Chondrocyte (in vitro differentiated cells): ENCODE results near the gene SPHK2. TPM values are rescaled to one million over a fixed set of nuclear protein-coding genes. Genes with fewer than 3 reads are reported as not detected.

Experiments
- DNase-seq: peaks from one replicate; pipeline ENCODE4 v3.0.0; 2021; ENCODE audit warnings: mixed read lengths, low spot score
- H3K27ac Mint-ChIP-seq: one replicate; pipeline ENCODE4 v1.8.0; 2021; ENCODE audit warnings: mild to moderate bottlenecking, moderate library complexity, mixed read lengths; ENCODE audit not compliant: unreplicated experiment
- H3K27me3 Mint-ChIP-seq: 2 replicates; pipeline ENCODE4 v1.8.0; 2021; ENCODE audit warnings: low read depth, mixed read lengths
- H3K36me3 Mint-ChIP-seq: 2 replicates; pipeline ENCODE4 v1.8.0; 2021; ENCODE audit warnings: low read depth, mixed read lengths
- H3K4me1 Mint-ChIP-seq: 2 replicates; pipeline ENCODE4 v1.8.0; 2021; ENCODE audit warnings: low read depth, mild to moderate bottlenecking, mixed read lengths
- H3K4me3 Mint-ChIP-seq: one replicate; pipeline ENCODE4 v1.8.0; 2021; ENCODE audit warnings: mild to moderate bottlenecking, moderate library complexity, mixed read lengths; ENCODE audit not compliant: unreplicated experiment
- H3K9me3 Mint-ChIP-seq: 2 replicates; pipeline ENCODE4 v1.8.0; 2021; ENCODE audit warnings: low read depth, mixed read lengths
- total RNA-seq: library from RNA; stranded (reverse); gene quantifications from 3 replicates; pipeline ENCODE4 v1.2.1, GENCODE V29; 2021
- TF ChIP-seq, protein P1 (sequence below): fragments of 200-600 bp; sonication (generic); IDR thresholded peaks from 2 replicates; pipeline ENCODE4 v1.5.0; 2021; ENCODE audit warnings: antibody characterized with exemption, mild to moderate bottlenecking, moderate library complexity

SPHK2 gene
- total RNA-seq, 1 donor from 2014 or later = 18.6 TPM

DNA sequence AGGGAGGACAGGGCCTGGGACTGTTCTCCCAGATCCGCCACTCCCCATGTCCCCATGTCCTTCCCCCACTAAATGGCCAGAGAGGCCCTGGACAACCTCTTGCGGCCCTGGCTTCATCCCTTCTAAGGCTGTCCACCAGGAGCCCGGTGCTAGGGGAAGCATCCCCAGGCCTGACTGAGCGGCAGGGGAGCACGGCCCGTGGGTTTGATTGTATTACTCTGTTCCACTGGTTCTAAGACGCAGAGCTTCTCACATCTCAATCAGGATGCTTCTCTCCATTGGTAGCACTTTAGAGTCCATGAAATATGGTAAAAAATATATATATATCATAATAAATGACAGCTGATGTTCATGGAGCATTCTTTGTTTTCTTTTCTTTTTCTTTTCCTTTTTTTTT, 11.9 kb upstream of the SPHK2 start:
- DNase-seq = no peak
- no peaks in the 10 kb centered on the region for H3K4me1 Mint-ChIP-seq
- H3K4me3 Mint-ChIP-seq = no peak overlapping the region
- H3K27me3 Mint-ChIP-seq = no peaks in the 10 kb centered on the region
- no peaks in the 10 kb centered on the region for H3K36me3 Mint-ChIP-seq
- TF ChIP-seq, protein P1, sequence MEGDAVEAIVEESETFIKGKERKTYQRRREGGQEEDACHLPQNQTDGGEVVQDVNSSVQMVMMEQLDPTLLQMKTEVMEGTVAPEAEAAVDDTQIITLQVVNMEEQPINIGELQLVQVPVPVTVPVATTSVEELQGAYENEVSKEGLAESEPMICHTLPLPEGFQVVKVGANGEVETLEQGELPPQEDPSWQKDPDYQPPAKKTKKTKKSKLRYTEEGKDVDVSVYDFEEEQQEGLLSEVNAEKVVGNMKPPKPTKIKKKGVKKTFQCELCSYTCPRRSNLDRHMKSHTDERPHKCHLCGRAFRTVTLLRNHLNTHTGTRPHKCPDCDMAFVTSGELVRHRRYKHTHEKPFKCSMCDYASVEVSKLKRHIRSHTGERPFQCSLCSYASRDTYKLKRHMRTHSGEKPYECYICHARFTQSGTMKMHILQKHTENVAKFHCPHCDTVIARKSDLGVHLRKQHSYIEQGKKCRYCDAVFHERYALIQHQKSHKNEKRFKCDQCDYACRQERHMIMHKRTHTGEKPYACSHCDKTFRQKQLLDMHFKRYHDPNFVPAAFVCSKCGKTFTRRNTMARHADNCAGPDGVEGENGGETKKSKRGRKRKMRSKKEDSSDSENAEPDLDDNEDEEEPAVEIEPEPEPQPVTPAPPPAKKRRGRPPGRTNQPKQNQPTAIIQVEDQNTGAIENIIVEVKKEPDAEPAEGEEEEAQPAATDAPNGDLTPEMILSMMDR = no peak
- no peaks in the 10 kb centered on the region for H3K9me3 Mint-ChIP-seq
- H3K27ac Mint-ChIP-seq = no peak overlapping the region

DNA sequence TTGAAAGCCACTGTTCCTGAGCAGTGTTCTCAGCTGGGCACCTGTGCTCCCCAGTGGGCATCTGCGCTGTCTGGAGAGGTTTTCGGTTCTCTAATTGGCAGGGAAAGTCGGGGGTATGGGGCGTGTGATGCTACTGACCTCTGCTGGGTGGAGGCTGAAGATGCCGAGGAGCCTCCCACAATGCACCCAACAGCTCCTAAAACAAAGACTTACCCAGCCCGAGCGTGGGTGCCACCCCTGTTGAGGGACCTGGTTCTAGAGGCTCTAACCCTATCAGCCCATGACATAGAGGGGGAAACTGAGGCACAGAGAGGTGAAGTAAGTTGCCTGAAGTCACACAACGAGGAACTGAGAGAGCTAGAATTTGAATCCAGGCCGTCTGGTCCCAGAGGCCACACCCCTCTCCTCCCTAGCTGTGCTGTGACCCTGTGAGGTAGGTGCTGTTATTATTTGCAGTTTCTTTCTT, 10.5 kb upstream of the SPHK2 start:
- Mint-ChIP-seq H3K4me3 (no peak overlapping the region), H3K36me3 (no peaks in the 10 kb centered on the region), H3K27me3 (no peaks in the 10 kb centered on the region), H3K9me3 (no peaks in the 10 kb centered on the region), H3K4me1 (no peaks in the 10 kb centered on the region), H3K27ac (no peak overlapping the region)
- no peak for DNase-seq
- TF ChIP-seq, protein P1 = peak; percentile 72

DNA sequence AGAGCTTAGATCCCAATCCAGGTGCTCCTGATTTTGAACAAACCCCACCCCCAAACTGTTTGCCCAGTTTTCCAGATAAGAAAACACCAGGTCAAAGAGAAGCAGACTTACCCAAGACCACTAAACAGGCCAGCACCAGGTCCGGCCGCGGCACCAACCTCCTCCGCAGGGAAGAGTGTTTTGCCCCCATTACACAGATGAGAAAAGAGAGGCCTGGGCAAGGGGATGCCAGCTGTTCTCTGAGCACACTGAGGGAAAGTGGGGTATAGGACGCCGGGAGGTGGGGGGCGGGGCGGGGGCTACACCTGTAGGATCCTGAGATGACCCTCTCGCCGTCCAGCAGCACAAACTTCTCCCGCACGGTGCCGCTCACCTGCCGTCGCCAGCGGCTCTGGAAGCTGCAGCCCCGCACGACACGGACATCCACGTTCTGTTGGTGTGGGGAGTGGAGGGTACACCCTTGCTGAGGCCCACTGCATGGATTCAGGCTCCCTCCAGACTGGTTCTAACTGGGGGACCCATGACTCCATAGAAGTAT, 9.7 kb upstream of the SPHK2 start:
- Mint-ChIP-seq H3K36me3 (no peaks in the 10 kb centered on the region), H3K27me3 (no peaks in the 10 kb centered on the region), H3K27ac (no peak overlapping the region), H3K4me1 (no peaks in the 10 kb centered on the region), H3K9me3 (no peaks in the 10 kb centered on the region), H3K4me3 (no peak overlapping the region)
- no peak for DNase-seq
- TF ChIP-seq, protein P1 = no peak

DNA sequence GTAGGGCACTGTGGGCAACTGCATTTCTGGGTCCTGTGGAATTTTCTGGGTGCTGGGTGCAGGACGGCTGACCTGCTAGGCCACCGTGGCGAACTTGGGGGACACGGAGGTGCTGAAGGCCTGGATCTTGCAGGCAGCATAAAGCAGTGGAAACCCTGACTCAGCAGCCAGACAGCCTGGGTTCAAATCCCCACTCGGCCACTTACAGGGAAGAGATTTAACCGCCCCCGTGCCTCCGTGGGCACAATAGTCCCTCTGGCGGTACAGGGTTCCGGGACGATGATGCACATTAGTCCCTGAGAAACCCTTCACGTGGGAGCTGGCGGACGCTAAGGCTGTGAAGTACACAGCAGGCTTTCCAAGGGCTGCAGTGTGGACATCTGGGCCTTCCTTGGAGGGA, 7.4 kb upstream of the SPHK2 start:
- no peak overlapping the region for H3K27ac Mint-ChIP-seq
- no peaks in the 10 kb centered on the region for H3K27me3 Mint-ChIP-seq
- H3K36me3 Mint-ChIP-seq = peaks cover 10% of the 10 kb centered on the region
- no peak overlapping the region for H3K4me3 Mint-ChIP-seq
- peaks cover 8% of the 10 kb centered on the region for H3K4me1 Mint-ChIP-seq
- DNase-seq = no peak
- H3K9me3 Mint-ChIP-seq = no peaks in the 10 kb centered on the region
- TF ChIP-seq, protein P1 = no peak

DNA sequence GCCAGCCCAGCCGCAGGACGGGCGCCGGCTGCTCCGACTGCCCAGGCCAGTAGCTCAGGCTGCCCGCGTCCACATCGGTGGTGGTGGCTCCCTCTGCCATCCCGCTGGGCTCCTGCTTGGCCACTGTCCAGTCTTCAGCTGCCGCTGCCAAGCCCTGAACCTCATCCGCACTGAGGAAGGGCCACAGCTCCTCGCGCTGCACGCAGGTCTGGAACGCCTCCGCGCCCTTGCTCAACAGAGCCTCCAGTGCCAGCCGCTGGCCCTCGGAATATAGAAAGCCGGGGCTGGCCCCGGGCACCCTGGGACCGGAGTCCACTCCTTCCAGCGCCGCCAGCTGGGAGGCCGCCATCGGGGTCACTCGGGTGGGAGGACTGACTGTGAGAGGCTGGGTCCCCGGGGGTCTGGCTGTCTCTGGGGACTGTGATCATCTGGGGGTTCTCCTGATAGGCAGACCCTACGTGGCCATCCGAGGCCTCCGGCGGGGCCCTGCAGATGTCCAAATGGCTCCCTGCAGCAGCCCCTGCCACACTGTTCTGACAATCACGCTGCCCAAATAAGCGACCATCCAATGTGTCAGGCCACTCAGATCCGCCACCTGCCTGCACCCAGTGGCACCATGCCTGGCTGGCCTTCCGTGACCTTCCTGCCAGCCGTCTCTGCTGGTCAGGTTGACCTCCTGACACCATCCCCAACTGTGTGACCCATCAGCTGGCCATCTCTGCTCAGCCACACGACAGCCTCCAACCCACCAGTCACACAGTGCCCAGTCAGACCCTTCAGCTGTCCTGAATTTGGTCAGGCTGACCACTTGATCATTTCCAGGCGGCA, 6.1 kb upstream of the SPHK2 start:
- H3K4me3 Mint-ChIP-seq = no peak overlapping the region
- peak overlapping the region; percentile 46 for H3K27ac Mint-ChIP-seq
- H3K36me3 Mint-ChIP-seq = peaks cover 13% of the 10 kb centered on the region

More for the DNA sequence above, 6.1 kb upstream of the SPHK2 start:
- H3K9me3 Mint-ChIP-seq = no peaks in the 10 kb centered on the region
- TF ChIP-seq, protein P1 = no peak
- no peaks in the 10 kb centered on the region for H3K27me3 Mint-ChIP-seq
- peaks cover 22% of the 10 kb centered on the region for H3K4me1 Mint-ChIP-seq
- DNase-seq = no peak
